ENCODE results near the gene EPB41L5.
"Not testable (repeated sequence)": the region's sequence is repeated elsewhere in the genome, so short reads cannot be mapped to it uniquely, and the experiment has no call there.

GRCh38 chr2:120121337-120121736 is 108.5 kb downstream of the EPB41L5 start:
- not testable (repeated sequence) for TF ChIP-seq CTCF, POLR2A (IDR thresholded peaks at IDR 0.05)

All from testis (tissue), 2 donors.